ENCODE data around the gene HNRNPA2B1.

The HNRNPA2B1 gene

DNA sequence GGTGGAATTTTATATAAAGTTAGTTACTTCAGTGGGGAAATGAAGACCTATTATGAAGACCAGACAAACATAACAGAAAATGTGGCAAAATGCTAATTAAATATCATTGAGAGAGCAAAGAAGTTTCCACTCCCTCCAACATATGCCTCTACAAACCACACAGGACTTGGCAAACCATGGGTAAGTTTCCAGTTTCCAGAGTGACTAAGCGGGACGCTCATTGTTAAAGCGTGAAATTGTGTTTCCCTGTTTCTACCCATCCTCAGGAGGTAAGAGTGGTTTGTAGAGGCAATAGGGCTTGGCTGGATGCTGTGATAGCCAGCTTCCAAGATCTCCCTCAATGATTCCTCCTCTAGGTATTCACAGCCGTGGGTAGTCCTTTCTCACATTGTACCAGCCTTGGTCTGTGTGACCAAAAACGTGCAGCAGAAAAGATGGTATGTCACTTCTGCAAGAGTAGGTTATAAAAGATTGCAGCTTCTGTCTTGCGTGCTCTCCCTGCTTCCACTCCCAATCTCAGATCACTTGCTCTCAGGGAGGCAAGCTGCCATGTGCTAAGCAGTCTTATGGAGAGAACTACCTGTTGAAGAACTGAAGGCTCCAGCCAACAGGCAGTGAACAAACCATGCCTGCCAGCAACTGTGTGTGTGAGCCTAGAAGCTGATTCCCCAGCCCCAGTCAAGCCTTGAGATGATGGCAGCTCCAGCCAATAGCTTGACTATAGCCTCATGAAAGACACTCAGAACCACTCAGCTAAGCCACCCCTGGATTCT, 36.7 kb upstream of the HNRNPA2B1 start:
- no peak overlapping the region for H3K23ac ChIP-seq (ENCODE audit: low read length in 2 of 2)
- peak overlapping the region in 1 of 2 experiments; percentile 26 for H3K14ac ChIP-seq (ENCODE audit: low read length in 2 of 2)
- H2BK5ac ChIP-seq (ENCODE audit: low read depth, low read length, poor library complexity, severe bottlenecking): no peak overlapping the region
- H3K4ac ChIP-seq (ENCODE audit: low read depth in 1 of 2, low read length in 2 of 2): no peak overlapping the region
- H3K4me2 ChIP-seq (ENCODE audit: low read length, poor library complexity, severe bottlenecking): no peak overlapping the region
- H3K4me1 ChIP-seq (ENCODE audit: control insufficient read depth, insufficient read depth, low read depth, low read length): no peaks in the 10 kb centered on the region
- H3K27ac ChIP-seq (ENCODE audit: low read length, poor library complexity, severe bottlenecking): no peak overlapping the region
- H3K27me3 ChIP-seq (ENCODE audit: control insufficient read depth in 1 of 2, insufficient read depth in 1 of 2, low read length in 2 of 2): peaks cover 4 to 17% of the 10 kb centered on the region in 2 experiments
- no peaks in the 10 kb centered on the region for H3K79me1 ChIP-seq (replicated peaks; ENCODE audit: low read length, poor library complexity, severe bottlenecking)
- no peaks in the 10 kb centered on the region for H3K36me3 ChIP-seq (ENCODE audit: control insufficient read depth in 1 of 2, insufficient read depth in 2 of 2, low read depth in 1 of 2, low read length in 2 of 2)
- no peak overlapping the region for H2AK5ac ChIP-seq (ENCODE audit: low read length, severe bottlenecking)
- no peak overlapping the region for H4K91ac ChIP-seq (ENCODE audit: low read length)
- no peak overlapping the region for H3K4me3 ChIP-seq (ENCODE audit: insufficient read depth in 1 of 2, low read depth in 1 of 2, low read length in 2 of 2)
- no peak overlapping the region for H2BK12ac ChIP-seq (ENCODE audit: low read length in 2 of 2)
- H3K9ac ChIP-seq (ENCODE audit: low read length): no peak overlapping the region
- 80% methylated on average over 2 of the region's 6 CpGs for WGBS
- H4K8ac ChIP-seq (ENCODE audit: low read length): no peak overlapping the region
- H2BK15ac ChIP-seq (ENCODE audit: low read depth, poor library complexity, severe bottlenecking): no peak overlapping the region
- H3K18ac ChIP-seq (ENCODE audit: low read depth in 1 of 2, low read length in 2 of 2): no peak overlapping the region
- no peak for DNase-seq
- no peaks in the 10 kb centered on the region for H3K9me3 ChIP-seq (ENCODE audit: control insufficient read depth, low read length)
- no peak overlapping the region for H2BK120ac ChIP-seq (ENCODE audit: low read depth, low read length)
- no peak overlapping the region for H2AFZ ChIP-seq (ENCODE audit: low read depth, low read length)

DNA sequence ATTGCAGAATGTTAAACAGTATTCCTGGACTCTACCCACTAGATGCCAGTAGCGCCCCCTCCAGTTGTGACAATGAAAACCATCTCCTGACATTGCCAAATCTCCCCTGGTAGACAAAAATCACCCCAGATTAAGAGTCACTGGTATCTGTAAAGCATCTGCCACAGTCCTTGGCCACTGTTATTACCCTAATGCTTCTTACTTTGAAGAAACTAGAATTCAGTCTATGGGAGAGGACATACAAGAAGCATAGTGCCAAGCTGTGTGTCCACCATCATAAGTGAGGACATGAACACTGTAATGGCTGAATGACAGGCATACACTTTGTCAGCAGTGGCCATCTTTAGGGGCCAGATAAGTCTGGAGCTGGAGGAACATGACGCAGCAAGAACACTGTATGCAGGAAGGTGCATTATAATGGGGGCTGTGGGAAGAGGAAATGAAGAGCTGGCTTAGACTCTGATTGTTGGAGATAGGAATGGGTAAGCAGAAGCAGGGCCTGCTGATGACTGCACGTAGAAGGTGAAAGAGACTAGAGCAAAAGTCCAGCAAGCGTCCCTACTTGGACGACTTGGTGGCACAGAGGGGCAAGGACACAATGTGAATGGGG, 33.5 kb upstream of the HNRNPA2B1 start:
- no peak overlapping the region for H3K27ac ChIP-seq (ENCODE audit: low read length, poor library complexity, severe bottlenecking)
- H3K9me3 ChIP-seq (ENCODE audit: control insufficient read depth, low read length): no peaks in the 10 kb centered on the region
- H3K4me2 ChIP-seq (ENCODE audit: low read length, poor library complexity, severe bottlenecking): no peak overlapping the region
- no peak overlapping the region for H2AFZ ChIP-seq (ENCODE audit: low read depth, low read length)
- no peak overlapping the region for H4K91ac ChIP-seq (ENCODE audit: low read length)
- H3K36me3 ChIP-seq (ENCODE audit: control insufficient read depth in 1 of 2, insufficient read depth in 2 of 2, low read depth in 1 of 2, low read length in 2 of 2): no peaks in the 10 kb centered on the region
- no peak overlapping the region for H2BK120ac ChIP-seq (ENCODE audit: low read depth, low read length)
- H3K27me3 ChIP-seq (ENCODE audit: control insufficient read depth in 1 of 2, insufficient read depth in 1 of 2, low read length in 2 of 2): peaks cover 4 to 17% of the 10 kb centered on the region in 2 experiments
- H3K4me3 ChIP-seq (ENCODE audit: insufficient read depth in 1 of 2, low read depth in 1 of 2, low read length in 2 of 2): no peak overlapping the region
- no peaks in the 10 kb centered on the region for H3K4me1 ChIP-seq (ENCODE audit: control insufficient read depth, insufficient read depth, low read depth, low read length)
- H2AK5ac ChIP-seq (ENCODE audit: low read length, severe bottlenecking): no peak overlapping the region
- no peaks in the 10 kb centered on the region for H3K79me1 ChIP-seq (replicated peaks; ENCODE audit: low read length, poor library complexity, severe bottlenecking)
- no peak overlapping the region for H2BK12ac ChIP-seq (ENCODE audit: low read length in 2 of 2)
- no peak overlapping the region for H2BK5ac ChIP-seq (ENCODE audit: low read depth, low read length, poor library complexity, severe bottlenecking)
- no peak overlapping the region for H3K18ac ChIP-seq (ENCODE audit: low read depth in 1 of 2, low read length in 2 of 2)
- H4K8ac ChIP-seq (ENCODE audit: low read length): no peak overlapping the region
- no peak overlapping the region for H3K23ac ChIP-seq (ENCODE audit: low read length in 2 of 2)
- 80% methylated on average over 5 of the region's 5 CpGs for WGBS
- no peak overlapping the region for H3K9ac ChIP-seq (ENCODE audit: low read length)
- no peak overlapping the region for H2BK15ac ChIP-seq (ENCODE audit: low read depth, poor library complexity, severe bottlenecking)
- no peak for DNase-seq
- no peak overlapping the region for H3K14ac ChIP-seq (ENCODE audit: low read length in 2 of 2)
- H3K4ac ChIP-seq (ENCODE audit: low read depth in 1 of 2, low read length in 2 of 2): no peak overlapping the region

DNA sequence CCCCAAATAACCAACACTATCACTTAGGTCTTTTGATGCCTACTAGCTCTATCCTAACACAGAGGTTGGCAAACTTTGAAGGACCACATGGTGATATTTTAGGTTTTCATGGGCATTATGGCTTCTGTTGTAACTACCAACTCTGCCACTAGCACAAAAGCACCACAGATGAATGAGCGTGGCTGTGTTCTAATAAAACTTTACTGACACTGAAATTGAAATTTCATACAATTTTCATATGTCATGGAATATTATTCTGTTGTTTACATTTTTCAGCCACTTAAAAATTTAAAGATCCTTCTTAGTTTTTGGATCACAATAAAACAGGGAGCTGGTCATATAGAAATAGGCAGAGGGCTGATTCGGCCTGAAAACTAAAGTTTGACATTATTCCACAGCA, 27.4 kb upstream of the HNRNPA2B1 start:
- no peak overlapping the region for H2BK12ac ChIP-seq (ENCODE audit: low read length in 2 of 2)

DNA sequence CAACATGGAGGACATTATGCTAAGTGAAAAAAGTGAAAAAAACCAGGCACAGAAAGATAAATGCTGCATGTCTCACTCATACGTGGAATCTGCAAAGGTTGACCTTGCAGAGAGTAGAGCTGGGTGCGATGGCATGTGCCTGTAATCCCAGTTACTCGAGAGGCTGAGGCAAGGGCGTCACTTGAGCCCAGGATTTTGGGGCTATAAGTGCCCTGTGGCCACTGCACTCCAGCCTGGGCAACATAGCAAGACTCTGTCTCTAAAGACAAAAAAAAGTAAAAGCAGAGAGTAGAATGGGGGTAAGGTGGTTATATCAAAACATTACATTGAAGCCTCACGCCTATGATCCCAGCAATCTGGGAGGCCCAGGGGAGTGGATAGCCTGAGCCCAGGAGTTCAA, 23.8 kb upstream of the HNRNPA2B1 start:
- H3K9me3 ChIP-seq (ENCODE audit: control insufficient read depth, low read length): no peaks in the 10 kb centered on the region
- no peak overlapping the region for H4K8ac ChIP-seq (ENCODE audit: low read length)
- no peak overlapping the region for H3K18ac ChIP-seq (ENCODE audit: low read depth in 1 of 2, low read length in 2 of 2)
- H3K9ac ChIP-seq (ENCODE audit: low read length): no peak overlapping the region
- H3K27ac ChIP-seq (ENCODE audit: low read length, poor library complexity, severe bottlenecking): no peak overlapping the region
- no peaks in the 10 kb centered on the region for H3K79me1 ChIP-seq (replicated peaks; ENCODE audit: low read length, poor library complexity, severe bottlenecking)
- no peak overlapping the region for H2BK15ac ChIP-seq (ENCODE audit: low read depth, poor library complexity, severe bottlenecking)
- no peak for DNase-seq
- no peak overlapping the region for H2AK5ac ChIP-seq (ENCODE audit: low read length, severe bottlenecking)
- H2BK12ac ChIP-seq (ENCODE audit: low read length in 2 of 2): no peak overlapping the region
- no peak overlapping the region for H4K91ac ChIP-seq (ENCODE audit: low read length)
- no peak overlapping the region for H3K4me3 ChIP-seq (ENCODE audit: insufficient read depth in 1 of 2, low read depth in 1 of 2, low read length in 2 of 2)
- H2AFZ ChIP-seq (ENCODE audit: low read depth, low read length): no peak overlapping the region
- H2BK5ac ChIP-seq (ENCODE audit: low read depth, low read length, poor library complexity, severe bottlenecking): no peak overlapping the region
- H3K4ac ChIP-seq (ENCODE audit: low read depth in 1 of 2, low read length in 2 of 2): no peak overlapping the region
- no peak overlapping the region for H3K14ac ChIP-seq (ENCODE audit: low read length in 2 of 2)
- H3K4me1 ChIP-seq (ENCODE audit: control insufficient read depth, insufficient read depth, low read depth, low read length): no peaks in the 10 kb centered on the region
- WGBS: 89% methylated on average over 5 of the region's 5 CpGs
- no peak overlapping the region for H3K4me2 ChIP-seq (ENCODE audit: low read length, poor library complexity, severe bottlenecking)
- H3K23ac ChIP-seq (ENCODE audit: low read length in 2 of 2): no peak overlapping the region
- H2BK120ac ChIP-seq (ENCODE audit: low read depth, low read length): no peak overlapping the region
- no peaks in the 10 kb centered on the region for H3K36me3 ChIP-seq (ENCODE audit: control insufficient read depth in 1 of 2, insufficient read depth in 2 of 2, low read depth in 1 of 2, low read length in 2 of 2)
- H3K27me3 ChIP-seq (ENCODE audit: control insufficient read depth in 1 of 2, insufficient read depth in 1 of 2, low read length in 2 of 2): peaks cover 0 to 8% of the 10 kb centered on the region in 2 experiments

More for the DNA sequence above, 27.4 kb upstream of the HNRNPA2B1 start:
- Histone ChIP-seq H2BK15ac (ENCODE audit: low read depth, poor library complexity, severe bottlenecking) (no peak overlapping the region), H2AFZ (ENCODE audit: low read depth, low read length) (no peak overlapping the region), H2AK5ac (ENCODE audit: low read length, severe bottlenecking) (no peak overlapping the region), H3K9me3 (ENCODE audit: control insufficient read depth, low read length) (no peaks in the 10 kb centered on the region), H3K4me3 (ENCODE audit: insufficient read depth in 1 of 2, low read depth in 1 of 2, low read length in 2 of 2) (no peak overlapping the region), H3K27ac (ENCODE audit: low read length, poor library complexity, severe bottlenecking) (no peak overlapping the region), H2BK120ac (ENCODE audit: low read depth, low read length) (no peak overlapping the region), H2BK5ac (ENCODE audit: low read depth, low read length, poor library complexity, severe bottlenecking) (no peak overlapping the region), H3K4me1 (ENCODE audit: control insufficient read depth, insufficient read depth, low read depth, low read length) (no peaks in the 10 kb centered on the region), H3K9ac (ENCODE audit: low read length) (no peak overlapping the region), H4K91ac (ENCODE audit: low read length) (no peak overlapping the region), H3K79me1 (replicated peaks; ENCODE audit: low read length, poor library complexity, severe bottlenecking) (no peaks in the 10 kb centered on the region), H3K23ac (ENCODE audit: low read length in 2 of 2) (no peak overlapping the region), H4K8ac (ENCODE audit: low read length) (no peak overlapping the region), H3K14ac (ENCODE audit: low read length in 2 of 2) (no peak overlapping the region), H3K4me2 (ENCODE audit: low read length, poor library complexity, severe bottlenecking) (no peak overlapping the region), H3K18ac (ENCODE audit: low read depth in 1 of 2, low read length in 2 of 2) (no peak overlapping the region), H3K27me3 (ENCODE audit: control insufficient read depth in 1 of 2, insufficient read depth in 1 of 2, low read length in 2 of 2) (peaks cover 0 to 8% of the 10 kb centered on the region in 2 experiments), H3K36me3 (ENCODE audit: control insufficient read depth in 1 of 2, insufficient read depth in 2 of 2, low read depth in 1 of 2, low read length in 2 of 2) (no peaks in the 10 kb centered on the region), H3K4ac (ENCODE audit: low read depth in 1 of 2, low read length in 2 of 2) (no peak overlapping the region)
- DNase-seq: no peak
- WGBS: 64% methylated on average over 1 of the region's 2 CpGs

All from mesenchymal stem cell (in vitro differentiated cells and primary cell).